GM21825 (cell line): ENCODE data around the gene HIVEP1.

Experiments
- ATAC-seq: cut with Tn5 transposase; IDR thresholded peaks from one replicate; pipeline ENCODE4 v1.9.1; 2021; ENCODE audit warnings: mild to moderate bottlenecking, moderate library complexity; ENCODE audit not compliant: unreplicated experiment

HIVEP1 gene

GRCh38 chr6:12181481-12181880 is 169.4 kb downstream of the HIVEP1 start:
- ATAC-seq: no peak

GRCh38 chr6:12182676-12183075 is 170.6 kb downstream of the HIVEP1 start:
- no peak for ATAC-seq

GRCh38 chr6:12185081-12185673 is 173.1 kb downstream of the HIVEP1 start:
- ATAC-seq: no peak

GRCh38 chr6:12186528-12186927 is 174.4 kb downstream of the HIVEP1 start:
- ATAC-seq: no peak

- ATAC-seq: no peak
These were observed 177.0 kb downstream of the HIVEP1 start for GRCh38 chr6:12189150-12189549.

- ATAC-seq: no peak
These were observed 177.5 kb downstream of the HIVEP1 start for GRCh38 chr6:12189661-12190060.

- no peak for ATAC-seq
These were observed 178.1 kb downstream of the HIVEP1 start for GRCh38 chr6:12190252-12190651.

- no peak for ATAC-seq
These were observed 184.3 kb downstream of the HIVEP1 start for GRCh38 chr6:12196326-12196936.

- ATAC-seq: no peak
These were observed 186.7 kb downstream of the HIVEP1 start for GRCh38 chr6:12198851-12199250.

GRCh38 chr6:12200015-12200564 is 188.0 kb downstream of the HIVEP1 start:
- ATAC-seq: no peak

- ATAC-seq: no peak
These were observed 188.6 kb downstream of the HIVEP1 start for GRCh38 chr6:12200761-12201160.

GRCh38 chr6:12203001-12203400 is 190.9 kb downstream of the HIVEP1 start:
- ATAC-seq: no peak

GRCh38 chr6:12208190-12208589 is 196.1 kb downstream of the HIVEP1 start:
- ATAC-seq: no peak

GRCh38 chr6:12208673-12209072 is 196.6 kb downstream of the HIVEP1 start:
- ATAC-seq: no peak
